ENCODE results near the gene ELP4.

DNA sequence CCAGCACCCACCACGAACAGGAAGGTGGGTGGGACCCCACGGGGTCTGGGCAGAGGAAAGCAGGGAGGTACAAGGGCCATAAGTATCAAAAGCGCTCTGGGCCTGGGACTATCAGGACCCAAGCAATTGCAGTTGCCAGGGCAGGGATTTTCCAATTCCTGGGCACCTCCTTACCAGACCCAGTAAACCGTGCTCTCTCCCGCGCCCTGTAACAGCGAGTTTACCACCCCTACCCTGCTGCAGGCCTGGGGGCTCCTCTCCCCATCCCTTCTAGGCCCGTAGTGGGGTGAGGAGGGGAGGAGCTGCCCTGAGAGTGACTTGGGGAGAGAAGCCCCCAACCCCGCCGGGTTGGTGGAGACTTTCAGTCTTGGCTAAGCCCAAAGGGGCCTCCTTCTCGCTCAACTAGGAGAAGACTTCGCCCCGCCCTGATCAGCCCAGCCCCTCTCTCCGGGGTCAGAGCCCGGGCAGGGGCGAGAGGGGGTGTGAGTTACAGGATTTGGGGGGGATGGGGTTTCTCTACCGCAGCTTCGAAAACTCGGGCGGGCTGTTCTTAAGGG lies 296.1 kb downstream of the ELP4 start:
- TF ChIP-seq GATA3 (IDR thresholded peaks at IDR 0.05; ENCODE audit: low read depth, low read length) (no peak), GATA2 (IDR thresholded peaks at IDR 0.05; ENCODE audit: low read depth, low read length) (no peak)

Data from SH-SY5Y (cell line).